H1 (cell line): ENCODE measurements around the gene THEMIS. TPM values are rescaled to one million over a fixed set of nuclear protein-coding genes. Genes with fewer than 3 reads are reported as not detected.

Experiments
- CTCF ChIA-PET: fragments of 300-600 bp; sonication (Branson Sonifier 250); formaldehyde crosslinking; loops from one replicate; lab custom pipeline; 2021; ENCODE audit not compliant: partially characterized antibody; lab: Charles Lee
- POLR2A ChIA-PET: fragments of 300-600 bp; sonication (Branson Sonifier 250); formaldehyde crosslinking; loops from one replicate; lab custom pipeline; 2021; ENCODE audit warnings: inconsistent platforms; ENCODE audit not compliant: partially characterized antibody; lab: Charles Lee
- DNase-seq, 2 experiments: peaks; one replicate each; pipeline versions ENCODE4 v3.0.0 to v3.0.0-alpha.2; 2010 to 2022; ENCODE audit warnings: low spot score in 2 of 2, low read depth in 1 of 2, mixed read lengths in 1 of 2
- FAIRE-seq: peaks from 2 replicates; lab custom pipeline; 2011; peaks lifted over from hg19 to GRCh38; lab: Jason Lieb, UNC
- H2AFZ ChIP-seq: 2 replicates; pipeline ENCODE4 v1.8.1; 2012; ENCODE audit warnings: low read length, inconsistent platforms
- H2AK5ac ChIP-seq: 2 replicates; pipeline ENCODE4 v1.6.1; 2013; ENCODE audit warnings: low read depth, low read length
- H2BK120ac ChIP-seq: replicated peaks from 2 replicates; pipeline ENCODE3; 2013; ENCODE audit warnings: low read depth, low read length, inconsistent platforms
- H2BK12ac ChIP-seq: 2 replicates; pipeline ENCODE4 v1.6.1; 2013; ENCODE audit warnings: low read depth, low read length
- H2BK15ac ChIP-seq: 2 replicates; pipeline ENCODE4 v1.6.1; 2013; ENCODE audit warnings: low read length
- H2BK20ac ChIP-seq: 2 replicates; pipeline ENCODE4 v1.6.1; 2013; ENCODE audit warnings: low read length
- H2BK5ac ChIP-seq: 2 replicates; pipeline ENCODE4 v1.6.1; 2013; ENCODE audit warnings: low read depth, low read length
- H3K14ac ChIP-seq: 2 replicates; pipeline ENCODE4 v1.6.1; 2013; ENCODE audit warnings: inconsistent platforms; ENCODE audit not compliant: insufficient read length
- H3K18ac ChIP-seq: 2 replicates; pipeline ENCODE4 v1.6.1; 2013; ENCODE audit warnings: low read length; ENCODE audit errors: extremely low read depth
- H3K23ac ChIP-seq: 2 replicates; pipeline ENCODE4 v1.6.1; 2013; ENCODE audit warnings: inconsistent platforms; ENCODE audit not compliant: insufficient read length
- H3K23me2 ChIP-seq: 2 replicates; pipeline ENCODE4 v1.6.1; 2013; ENCODE audit warnings: low read depth, low read length
- H3K27ac ChIP-seq: 2 replicates; pipeline ENCODE4 v1.6.1; 2011; ENCODE audit warnings: low read depth, low read length, inconsistent platforms
- H3K27me3 ChIP-seq, 4 experiments: replicated peaks in 1 of 4; 1 replicate in 1 of 4; 2 replicates in 3 of 4; pipeline versions ENCODE4 v1.6.1 to v1.8.1; 2011 to 2013; ENCODE audit warnings: low read length in 3 of 4, mild to moderate bottlenecking in 3 of 4, inconsistent platforms in 2 of 4, mixed read lengths in 2 of 4, moderate library complexity in 1 of 4; ENCODE audit not compliant: control insufficient read depth in 3 of 4, insufficient read depth in 3 of 4; ENCODE audit errors: extremely low read depth in 1 of 4
- H3K36me3 ChIP-seq, 4 experiments: 2 replicates each; pipeline versions ENCODE4 v1.6.1 to v1.8.1; 2011 to 2013; ENCODE audit warnings: mild to moderate bottlenecking in 4 of 4, low read length in 3 of 4, moderate library complexity in 2 of 4, control low read depth in 1 of 4, inconsistent platforms in 1 of 4; ENCODE audit not compliant: insufficient read depth in 4 of 4, control insufficient read depth in 2 of 4
- H3K4ac ChIP-seq: replicated peaks from 2 replicates; pipeline ENCODE3; 2013; ENCODE audit warnings: low read length, low read depth, mixed read lengths, inconsistent platforms; ENCODE audit not compliant: insufficient read length
- H3K4me1 ChIP-seq, 4 experiments: replicated peaks in 1 of 4; 1 replicate in 1 of 4; 2 replicates in 3 of 4; pipeline versions ENCODE4 v1.6.1 to v1.8.1; 2011 to 2013; ENCODE audit warnings: low read length in 3 of 4, inconsistent platforms in 2 of 4, mixed read lengths in 1 of 4; ENCODE audit not compliant: insufficient read depth in 4 of 4, control insufficient read depth in 3 of 4
- H3K4me2 ChIP-seq, 2 experiments: 2 replicates each; pipeline versions ENCODE4 v1.6.1 to v1.8.1; 2011 to 2013; ENCODE audit warnings: low read depth in 2 of 2, low read length in 2 of 2, control low read depth in 1 of 2, inconsistent platforms in 1 of 2, mild to moderate bottlenecking in 1 of 2; ENCODE audit not compliant: insufficient read depth in 1 of 2
- H3K4me3 ChIP-seq, 4 experiments: fragments of 200-600, 300-600 bp in 1 of 4; sonication (generic), shearing (Covaris generic), sonication (Bioruptor Twin) in 1 of 4; 2 replicates each; pipeline versions ENCODE4 v1.5.1 to v1.8.1; 2011 to 2016; ENCODE audit warnings: low read length in 4 of 4, low read depth in 3 of 4, control low read depth in 2 of 4, inconsistent platforms in 2 of 4, mild to moderate bottlenecking in 2 of 4, mixed read lengths in 1 of 4, moderate library complexity in 1 of 4; ENCODE audit not compliant: insufficient read depth in 2 of 4; ENCODE audit errors: extremely low read depth in 1 of 4
- H3K56ac ChIP-seq: replicated peaks from 2 replicates; pipeline ENCODE3; 2013; ENCODE audit warnings: low read depth, mild to moderate bottlenecking, mixed read lengths, low read length, inconsistent platforms; ENCODE audit not compliant: insufficient read length
- H3K79me1 ChIP-seq: 2 replicates; pipeline ENCODE4 v1.6.1; 2013; ENCODE audit warnings: low read depth, low read length, control low read depth
- H3K79me2 ChIP-seq, 2 experiments: 2 replicates each; pipeline versions ENCODE4 v1.6.1 to v1.8.1; 2012 to 2013; ENCODE audit warnings: low read length in 2 of 2, mild to moderate bottlenecking in 2 of 2, inconsistent platforms in 1 of 2; ENCODE audit not compliant: insufficient read depth in 2 of 2, control insufficient read depth in 1 of 2
- H3K9ac ChIP-seq, 4 experiments: replicated peaks in 1 of 4; 1 replicate in 1 of 4; 2 replicates in 3 of 4; pipeline versions ENCODE4 v1.6.1 to v1.8.1; 2011 to 2013; ENCODE audit warnings: low read depth in 3 of 4, low read length in 3 of 4, control low read depth in 2 of 4, mild to moderate bottlenecking in 2 of 4, moderate library complexity in 2 of 4, inconsistent platforms in 1 of 4; ENCODE audit errors: extremely low read depth in 1 of 4
- H3K9me3 ChIP-seq, 2 experiments: 2 replicates each; pipeline versions ENCODE4 v1.6.1 to v1.8.1; 2012 to 2013; ENCODE audit warnings: mild to moderate bottlenecking in 2 of 2, moderate library complexity in 2 of 2, control low read depth in 1 of 2, inconsistent platforms in 1 of 2, low read depth in 1 of 2, low read length in 1 of 2, mixed read lengths in 1 of 2; ENCODE audit not compliant: insufficient read depth in 2 of 2
- H4K20me1 ChIP-seq, 2 experiments: replicated peaks in 1 of 2; 2 replicates each; pipeline versions ENCODE3 to v1.8.1; 2011 to 2013; ENCODE audit warnings: inconsistent platforms in 2 of 2, low read length in 2 of 2, mild to moderate bottlenecking in 1 of 2; ENCODE audit not compliant: insufficient read depth in 2 of 2, control insufficient read depth in 1 of 2
- H4K5ac ChIP-seq: 2 replicates; pipeline ENCODE4 v1.6.1; 2013; ENCODE audit warnings: low read length, low read depth, mixed read lengths, inconsistent platforms; ENCODE audit not compliant: insufficient read length
- H4K8ac ChIP-seq: 2 replicates; pipeline ENCODE4 v1.8.0; 2013; ENCODE audit warnings: mild to moderate bottlenecking, moderate library complexity, low read length, inconsistent platforms; ENCODE audit not compliant: insufficient read depth; ENCODE audit errors: extremely low read depth
- H4K91ac ChIP-seq: replicated peaks from 2 replicates; pipeline ENCODE3; 2013; ENCODE audit warnings: low read length, mixed read lengths, inconsistent platforms; ENCODE audit not compliant: insufficient read length
- FOSL1 ChIP-seq: IDR thresholded peaks from 2 replicates; pipeline ENCODE4 v1.6.1; 2011; ENCODE audit warnings: mild to moderate bottlenecking, low read depth, low read length, moderate library complexity; ENCODE audit not compliant: insufficient read depth
- RAD21 ChIP-seq, 2 experiments: IDR thresholded peaks in 1 of 2; conservative IDR thresholded peaks in 1 of 2; 2 replicates each; pipeline ENCODE4 v1.6.1; 2011; ENCODE audit warnings: low read depth in 2 of 2, low read length in 2 of 2, improper control_type of control experiment in 1 of 2, inconsistent platforms in 1 of 2, mild to moderate bottlenecking in 1 of 2, moderate library complexity in 1 of 2
- WGBS, 2 experiments: shearing (Covaris generic) in 1 of 2; methylation state at CpG; one replicate each; pipeline versions ENCODE4 v1.1.6 to v1.1.7; 2013 to 2015; ENCODE audit warnings: low lambda C conversion rate in 2 of 2, mixed read lengths in 2 of 2, inconsistent platforms in 1 of 2, low coverage in 1 of 2, missing lambda C conversion rate in 1 of 2; ENCODE audit not compliant: insufficient replicate concordance in 2 of 2, insufficient coverage in 1 of 2, insufficient read length in 1 of 2; ENCODE audit errors: extremely low coverage in 1 of 2, missing lambda C conversion rate in 1 of 2; 5-methylcytosine and 5-hydroxymethylcytosine counted together
- polyA plus RNA-seq, 7 experiments: library from polyadenylated mRNA; depleted of rRNA in 3 of 7; stranded (reverse) in 5 of 7; unstranded in 2 of 7; fragments of >200 nt in 5 of 7; fragments of 200-250 nt in 2 of 7; gene quantifications; 1 replicate in 5 of 7; 2 replicates in 1 of 7; 4 replicates in 1 of 7; pipeline versions ENCODE4 v1.2.1 to v1.2.3, GENCODE V29; 2011 to 2013; ENCODE audit warnings: missing spikeins in 2 of 7, mixed read lengths in 2 of 7
- total RNA-seq: library from RNA; stranded (reverse); fragmentation: NEBNext Ultra II Directional; extraction: Animal tissue kit (Norgen Biotek cat#: 25700); gene quantifications from 2 replicates; pipeline ENCODE4 v1.2.1, GENCODE V29; 2021

The THEMIS gene
- total and polyA plus RNA-seq, 2 of the 8 experiments (the other 6 are each of a cell fraction or from before 2014, with no cell fraction given): not detected

- Histone ChIP-seq H3K23me2 (no peaks in the 10 kb centered on the region), H4K20me1 (no peaks in the 10 kb centered on the region), H3K27ac (no peak overlapping the region), H3K14ac (no peak overlapping the region), H3K4me3 (no peak overlapping the region), H3K9ac (no peak overlapping the region), H2BK20ac (no peak overlapping the region), H3K23ac (no peak overlapping the region), H2BK120ac (no peak overlapping the region), H4K91ac (no peak overlapping the region), H2AK5ac (no peak overlapping the region), H3K4me1 (no peaks in the 10 kb centered on the region), H3K18ac (no peak overlapping the region), H2BK15ac (no peak overlapping the region), H2AFZ (no peak overlapping the region), H4K8ac (no peak overlapping the region), H2BK5ac (no peak overlapping the region), H3K9me3 (no peaks in the 10 kb centered on the region), H3K4ac (no peak overlapping the region), H4K5ac (no peak overlapping the region), H3K56ac (no peak overlapping the region), H3K4me2 (no peak overlapping the region), H2BK12ac (no peak overlapping the region), H3K36me3 (no peaks in the 10 kb centered on the region), H3K79me1 (no peaks in the 10 kb centered on the region), H3K79me2 (no peaks in the 10 kb centered on the region), H3K27me3 (peaks cover 0 to 1% (median 0%) of the 10 kb centered on the region in 4 experiments; a peak in 1 of 7 replicates)
- DNase-seq (no peak), FAIRE-seq (no peak)
- no peak for TF ChIP-seq FOSL1
- TF ChIP-seq RAD21 (IDR thresholded peaks at IDR 0.05 in 1 of 2, conservative IDR thresholded peaks at IDR 0.05 in 1 of 2; ENCODE audit: low read depth in 2 of 2, low read length in 2 of 2): no peak
- ChIA-PET CTCF (interaction anchor here (0.9 to 1.9 kb wide), 4 partner anchors 9 to 468 kb away, joined by 3 to 5 read pairs (median 4); no protein-coding TSS in a partner anchor), POLR2A (no interaction called here)
- 89% methylated on average over 2 of the region's 2 CpGs; no CpG with 5 or more reads in 1 of the 2 experiments for WGBS, 2 experiments
Measured at GRCh38 chr6:127859956-127860355, 40.9 kb downstream of the THEMIS start.
